CD14-positive monocyte (primary cell): ENCODE results near the gene CCDC97. TPM values are rescaled to one million over a fixed set of nuclear protein-coding genes. Genes with fewer than 3 reads are reported as not detected.
A peak's percentile ranks its signal among the peaks of the same experiment; 100 is the strongest.

Experiments
- DNase-seq, 3 donors: peaks; one replicate each; pipeline ENCODE4 v3.0.0-alpha.2; 2011 to 2022
- H2AFZ ChIP-seq: 2 replicates; pipeline ENCODE4 v1.6.0; 2012; ENCODE audit warnings: mild to moderate bottlenecking, low read depth, low read length, inconsistent platforms; ENCODE audit not compliant: insufficient read depth, poor library complexity, severe bottlenecking
- H3K27ac ChIP-seq, 2 donors: 1 replicate in 1 of 2; 2 replicates in 1 of 2; pipeline ENCODE4 v1.5.1; 2012 to 2013; ENCODE audit warnings: low read length in 2 of 2, control low read depth in 1 of 2, inconsistent platforms in 1 of 2, low read depth in 1 of 2, mild to moderate bottlenecking in 1 of 2
- H3K27me3 ChIP-seq, 2 donors: one replicate each; pipeline versions ENCODE4 v1.6.0 to v1.6.1; 2011 to 2013; ENCODE audit warnings: low read length in 2 of 2; ENCODE audit not compliant: control insufficient read depth in 2 of 2, insufficient read depth in 2 of 2
- H3K36me3 ChIP-seq, 2 donors: replicated peaks in 1 of 2; 1 replicate in 1 of 2; 2 replicates in 1 of 2; pipeline versions ENCODE4 v1.5.1 to v1.6.1; 2012 to 2013; ENCODE audit warnings: low read length in 2 of 2, control low read depth in 1 of 2, inconsistent platforms in 1 of 2, mild to moderate bottlenecking in 1 of 2; ENCODE audit not compliant: insufficient read depth in 2 of 2, control insufficient read depth in 1 of 2
- H3K4me1 ChIP-seq, 2 donors: 1 replicate in 1 of 2; 2 replicates in 1 of 2; pipeline versions ENCODE4 v1.5.1 to v1.6.1; 2012 to 2013; ENCODE audit warnings: low read length in 2 of 2, control low read depth in 1 of 2, inconsistent platforms in 1 of 2, mild to moderate bottlenecking in 1 of 2, moderate library complexity in 1 of 2; ENCODE audit not compliant: insufficient read depth in 2 of 2, control insufficient read depth in 1 of 2
- H3K4me2 ChIP-seq: replicated peaks from 2 replicates; pipeline ENCODE3; 2012; ENCODE audit warnings: low read length, moderate library complexity, mild to moderate bottlenecking; ENCODE audit not compliant: poor library complexity, severe bottlenecking; ENCODE audit errors: extremely low read depth
- H3K4me3 ChIP-seq, 3 experiments: fragments of 200-600 bp in 1 of 3; sonication (generic) in 1 of 3; replicated peaks in 1 of 3; 1 replicate in 2 of 3; 2 replicates in 1 of 3; pipeline ENCODE4 v1.5.1; 2011 to 2013; ENCODE audit warnings: low read length in 3 of 3, mild to moderate bottlenecking in 3 of 3, control low read depth in 2 of 3, low read depth in 2 of 3, inconsistent platforms in 1 of 3, moderate library complexity in 1 of 3
- H3K79me2 ChIP-seq: 2 replicates; pipeline ENCODE4 v1.6.0; 2012; ENCODE audit warnings: mild to moderate bottlenecking, control low read depth, inconsistent platforms, low read length, moderate library complexity; ENCODE audit not compliant: insufficient read depth
- H3K9ac ChIP-seq: 2 replicates; pipeline ENCODE4 v1.6.0; 2017; ENCODE audit warnings: low read length, mild to moderate bottlenecking; ENCODE audit not compliant: insufficient read depth, poor library complexity, severe bottlenecking
- H3K9me3 ChIP-seq, 2 donors: replicated peaks in 1 of 2; 1 replicate in 1 of 2; 2 replicates in 1 of 2; pipeline versions ENCODE4 v1.5.1 to v1.6.1; 2012 to 2013; ENCODE audit warnings: low read length in 2 of 2, control low read depth in 1 of 2; ENCODE audit not compliant: control insufficient read depth in 1 of 2, insufficient read depth in 1 of 2
- H4K20me1 ChIP-seq: 2 replicates; pipeline ENCODE4 v1.6.0; 2012; ENCODE audit warnings: mild to moderate bottlenecking, low read length, control low read depth, moderate library complexity; ENCODE audit not compliant: insufficient read depth
- H3K27ac Mint-ChIP-seq, 7 donors: one replicate each; pipeline ENCODE4 v1.8.0; 2020; ENCODE audit warnings: mild to moderate bottlenecking in 7 of 7, mixed read lengths in 7 of 7, moderate library complexity in 6 of 7, inconsistent platforms in 2 of 7
- H3K27me3 Mint-ChIP-seq, 3 donors: one replicate each; pipeline ENCODE4 v1.8.0; 2021 to 2022; ENCODE audit warnings: low read depth in 3 of 3, mild to moderate bottlenecking in 3 of 3, mixed read lengths in 3 of 3, moderate library complexity in 3 of 3, inconsistent platforms in 1 of 3
- H3K36me3 Mint-ChIP-seq, 2 donors: one replicate each; pipeline ENCODE4 v1.8.0; 2020; ENCODE audit warnings: mixed read lengths in 2 of 2, inconsistent platforms in 1 of 2, mild to moderate bottlenecking in 1 of 2
- H3K4me1 Mint-ChIP-seq: one replicate; pipeline ENCODE4 v1.8.0; 2020; ENCODE audit warnings: mild to moderate bottlenecking, mixed read lengths
- H3K4me3 Mint-ChIP-seq, 2 donors: one replicate each; pipeline ENCODE4 v1.8.0; 2020; ENCODE audit warnings: mild to moderate bottlenecking in 2 of 2, mixed read lengths in 2 of 2, moderate library complexity in 1 of 2
- H3K9me3 Mint-ChIP-seq, 7 donors: one replicate each; pipeline ENCODE4 v1.8.0; 2020 to 2022; ENCODE audit warnings: mixed read lengths in 7 of 7, mild to moderate bottlenecking in 6 of 7, moderate library complexity in 6 of 7, inconsistent platforms in 2 of 7
- CTCF ChIP-seq: fragments of 200-600 bp; IDR thresholded peaks from one replicate; pipeline ENCODE4 v1.8.0; 2022; ENCODE audit warnings: antibody characterized with exemption, mild to moderate bottlenecking
- WGBS: methylation state at CpG from one replicate; pipeline ENCODE4 v1.1.5; 2013; ENCODE audit warnings: missing lambda C conversion rate; ENCODE audit not compliant: insufficient coverage; 5-methylcytosine and 5-hydroxymethylcytosine counted together
- intact Hi-C, 2 donors: fragments of 100-400 bp; cut with micrococcal nuclease; formaldehyde crosslinking; loops; one replicate each; pipeline versions ENCODE4 v1.15.0 to v1.15.1; 2023
- polyA plus RNA-seq, 3 donors: library from polyadenylated mRNA; depleted of rRNA in 1 of 3; unstranded in 2 of 3; stranded (reverse) in 1 of 3; fragments of 300-500 nt in 2 of 3; fragments of >200 nt in 1 of 3; fragmentation: Illumina TruSeq in 2 of 3; gene quantifications; 1 replicate in 2 of 3; 2 replicates in 1 of 3; pipeline ENCODE4 v1.2.3, GENCODE V29; 2012 to 2021

Gene CCDC97
- polyA plus RNA-seq, 3 donors = 6.1 to 13.0 (median 8.8) TPM

GRCh38 chr19:41316306-41316920 lies 6.4 kb downstream of the CCDC97 start:
- Histone ChIP-seq H3K9ac (no peak overlapping the region), H2AFZ (no peak overlapping the region), H3K79me2 (peaks cover 59% of the 10 kb centered on the region), H3K4me1 (peaks cover 4 to 11% of the 10 kb centered on the region in 2 donors), H3K27ac (no peak overlapping the region), H3K9me3 (no peaks in the 10 kb centered on the region), H3K27me3 (no peaks in the 10 kb centered on the region), H4K20me1 (peaks cover 96% of the 10 kb centered on the region), H3K36me3 (peaks cover 61 to 90% of the 10 kb centered on the region in 2 donors), H3K4me3 (no peak overlapping the region), H3K4me2 (no peak overlapping the region)
- 98% methylated on average over 24 of the region's 24 CpGs for WGBS
- Mint-ChIP-seq H3K4me1 (peaks cover 22% of the 10 kb centered on the region), H3K4me3 (no peak overlapping the region), H3K27me3 (no peaks in the 10 kb centered on the region), H3K27ac (peak overlapping the region in 4 of 7 donors; percentile 15 to 51 (median 32)), H3K9me3 (no peaks in the 10 kb centered on the region), H3K36me3 (peaks cover 70 to 95% of the 10 kb centered on the region in 2 donors)
- no peak for DNase-seq
- TF ChIP-seq CTCF = no peak
- intact Hi-C loops = loop anchor here in 1 of 2 donors (5.0 kb wide), 1 partner anchor 36 kb away; the partner anchor contains the start of gene TGFB1

GRCh38 chr19:41318696-41319499 lies 8.9 kb downstream of the CCDC97 start:
- Histone ChIP-seq H3K36me3 (peaks cover 66 to 87% of the 10 kb centered on the region in 2 donors), H3K4me3 (no peak overlapping the region), H4K20me1 (peaks cover 97% of the 10 kb centered on the region), H3K27ac (no peak overlapping the region), H2AFZ (no peak overlapping the region), H3K27me3 (no peaks in the 10 kb centered on the region), H3K4me2 (no peak overlapping the region), H3K79me2 (peaks cover 50% of the 10 kb centered on the region), H3K4me1 (peaks cover 27 to 28% of the 10 kb centered on the region in 2 donors), H3K9ac (no peak overlapping the region), H3K9me3 (no peaks in the 10 kb centered on the region)
- Mint-ChIP-seq H3K4me1 (peaks cover 27% of the 10 kb centered on the region), H3K27me3 (peaks cover 0 to 1% (median 0%) of the 10 kb centered on the region in 3 donors), H3K4me3 (no peak overlapping the region), H3K36me3 (peaks cover 67 to 90% of the 10 kb centered on the region in 2 donors), H3K27ac (peak overlapping the region in 1 of 7 donors; percentile 38), H3K9me3 (no peaks in the 10 kb centered on the region)
- DNase-seq = no peak
- intact Hi-C loops = loop anchor here in 1 of 2 donors (5.0 kb wide), 1 partner anchor 33 kb away; the partner anchor contains the start of gene TGFB1
- WGBS = 95% methylated on average over 19 of the region's 19 CpGs
- TF ChIP-seq CTCF = no peak
